Endometrial microvascular endothelial cells (primary cell): ENCODE measurements around the gene HOOK1. TPM values are rescaled to one million over a fixed set of nuclear protein-coding genes. Genes with fewer than 3 reads are reported as not detected.

Experiments
- in situ Hi-C: cut with HindIII; loops from 2 replicates; pipeline ENCODE4 v1.10.0; 2017; ENCODE audit warnings: low sequenced_read_pairs, low pct_unique_long_range_greater_than_20kb; ENCODE audit errors: inconsistent ontology term
- total RNA-seq: library from RNA; depleted of rRNA; stranded (reverse); fragments of >200 nt; gene quantifications from one replicate; pipeline ENCODE4 v1.2.3, GENCODE V29; 2015; ENCODE audit errors: inconsistent ontology term

HOOK1 gene
- not detected for total RNA-seq

GRCh38 chr1:59814901-59815825, at the start of gene HOOK1:
HOOK1 (plus strand) TSS chr1:59814949; CDS start chr1:59815118, 169 bp downstream.
- in situ Hi-C loops = no loop called here

- in situ Hi-C loops = no loop called here
Observed at GRCh38 chr1:59765011-59765730, 49.6 kb upstream of the HOOK1 start.

- in situ Hi-C loops = no loop called here
Observed at GRCh38 chr1:59766227-59766855, 48.4 kb upstream of the HOOK1 start.

GRCh38 chr1:59767119-59767518, 47.6 kb upstream of the HOOK1 start:
- in situ Hi-C loops = no loop called here

GRCh38 chr1:59768792-59769735, 45.7 kb upstream of the HOOK1 start:
- in situ Hi-C loops = no loop called here

GRCh38 chr1:59769736-59770095, 45.0 kb upstream of the HOOK1 start:
- in situ Hi-C loops = no loop called here

GRCh38 chr1:59771361-59771760, 43.4 kb upstream of the HOOK1 start:
- in situ Hi-C loops = no loop called here

- in situ Hi-C loops = no loop called here
Observed at GRCh38 chr1:59775480-59775879, 39.3 kb upstream of the HOOK1 start.

- in situ Hi-C loops = no loop called here
Observed at GRCh38 chr1:59776960-59777852, 37.5 kb upstream of the HOOK1 start.

- in situ Hi-C loops = no loop called here
Observed at GRCh38 chr1:59779949-59780348, 34.8 kb upstream of the HOOK1 start.

GRCh38 chr1:59788825-59789224, 25.9 kb upstream of the HOOK1 start:
- in situ Hi-C loops = no loop called here

- in situ Hi-C loops = no loop called here
Observed at GRCh38 chr1:59798600-59798999, 16.1 kb upstream of the HOOK1 start.

GRCh38 chr1:59803458-59804038, 11.2 kb upstream of the HOOK1 start:
- in situ Hi-C loops = no loop called here

- in situ Hi-C loops = no loop called here
Observed at GRCh38 chr1:59804301-59804700, 10.4 kb upstream of the HOOK1 start.

- in situ Hi-C loops = no loop called here
Observed at GRCh38 chr1:59805554-59805953, 9.2 kb upstream of the HOOK1 start.

- in situ Hi-C loops = no loop called here
Observed at GRCh38 chr1:59814180-59814900, 409 bp upstream of the HOOK1 start.

- in situ Hi-C loops = no loop called here
Observed at GRCh38 chr1:59815892-59816291, 1.1 kb downstream of the HOOK1 start.
